Raji (cell line): ENCODE data around the gene SCIN.

Experiments
- POLR2A ChIP-seq: IDR thresholded peaks from 2 replicates; pipeline ENCODE4 v1.6.1; 2011; ENCODE audit warnings: low read depth, low read length, control low read depth; ENCODE audit not compliant: insufficient read depth

The SCIN gene

GRCh38 chr7:12653518-12653917, 83.0 kb downstream of the SCIN start:
- no peak for TF ChIP-seq POLR2A

GRCh38 chr7:12655161-12655560, 84.6 kb downstream of the SCIN start:
- no peak for TF ChIP-seq POLR2A

GRCh38 chr7:12661581-12661980, 91.1 kb downstream of the SCIN start:
- no peak for TF ChIP-seq POLR2A

GRCh38 chr7:12670000-12670729, 99.6 kb downstream of the SCIN start:
- TF ChIP-seq POLR2A = no peak

- no peak for TF ChIP-seq POLR2A
These were observed 100.4 kb downstream of the SCIN start for GRCh38 chr7:12670743-12671520.

- TF ChIP-seq POLR2A = no peak
These were observed 103.5 kb downstream of the SCIN start for GRCh38 chr7:12674053-12674452.

GRCh38 chr7:12674861-12675260, 104.3 kb downstream of the SCIN start:
- no peak for TF ChIP-seq POLR2A

- no peak for TF ChIP-seq POLR2A
These were observed 113.4 kb downstream of the SCIN start for GRCh38 chr7:12683678-12684585.

GRCh38 chr7:12684733-12685132, 114.2 kb downstream of the SCIN start:
- TF ChIP-seq POLR2A = no peak

GRCh38 chr7:12685550-12685949, 115.0 kb downstream of the SCIN start:
- TF ChIP-seq POLR2A = no peak

GRCh38 chr7:12686234-12686890, 115.8 kb downstream of the SCIN start:
- TF ChIP-seq POLR2A = no peak

- TF ChIP-seq POLR2A = peak; percentile 39; the same call in 1 of the 2 replicates
These were observed 116.6 kb downstream of the SCIN start, which contains the start of gene ARL4A for GRCh38 chr7:12686891-12687717. TSS of gene ARL4A (plus strand) at chr7:12687633. CDS start at chr7:12688255, 622 bp downstream.

GRCh38 chr7:12687718-12688171, 117.2 kb downstream of the SCIN start:
- no peak for TF ChIP-seq POLR2A

- TF ChIP-seq POLR2A = no peak
These were observed 118.9 kb downstream of the SCIN start for GRCh38 chr7:12689451-12689850.
